ENCODE data around the gene VTN.
A peak's percentile ranks its signal among the peaks of the same experiment; 100 is the strongest.

Gene VTN

DNA sequence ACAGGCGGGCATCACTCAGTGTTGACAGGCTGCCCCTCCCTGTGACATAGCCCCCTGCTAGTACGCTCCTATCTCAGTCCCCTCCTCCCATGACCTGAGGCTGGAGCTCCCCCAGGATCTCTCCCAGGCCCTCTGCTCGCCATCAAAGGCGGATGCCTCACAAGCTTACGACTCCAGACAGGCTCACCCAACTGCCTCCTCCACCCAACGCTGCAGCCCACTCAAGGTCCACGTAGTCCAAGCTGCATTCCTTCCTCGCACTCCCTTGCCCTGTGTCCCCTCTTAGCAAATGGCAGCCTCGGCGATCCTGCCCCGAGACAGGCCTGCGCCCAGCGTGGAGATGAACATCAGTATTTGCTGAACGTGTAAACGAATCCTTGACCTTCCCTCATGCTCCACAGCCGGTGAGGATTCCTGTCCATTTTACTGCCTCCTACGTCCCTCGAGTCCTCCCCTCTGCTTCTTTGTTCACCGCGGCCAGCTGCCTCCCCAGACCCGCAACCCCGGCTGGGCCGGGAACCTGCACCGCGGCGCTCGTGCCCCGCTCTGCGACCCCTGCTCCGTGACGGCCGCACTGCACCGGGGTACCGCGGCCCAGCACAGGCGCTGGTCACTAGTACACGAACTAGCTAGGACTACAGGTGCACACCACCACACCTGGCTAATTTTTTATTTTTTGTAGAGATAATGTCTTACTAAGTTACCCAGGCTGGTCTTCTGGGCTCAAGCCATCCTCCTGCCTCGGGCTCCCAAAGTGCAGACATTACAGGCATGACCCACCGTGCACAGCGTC is 51.9 kb downstream of the VTN start:
- H3K9me3 ChIP-seq (ENCODE audit: insufficient read depth, low read length): no peaks in the 10 kb centered on the region
- TF ChIP-seq, protein P1, sequence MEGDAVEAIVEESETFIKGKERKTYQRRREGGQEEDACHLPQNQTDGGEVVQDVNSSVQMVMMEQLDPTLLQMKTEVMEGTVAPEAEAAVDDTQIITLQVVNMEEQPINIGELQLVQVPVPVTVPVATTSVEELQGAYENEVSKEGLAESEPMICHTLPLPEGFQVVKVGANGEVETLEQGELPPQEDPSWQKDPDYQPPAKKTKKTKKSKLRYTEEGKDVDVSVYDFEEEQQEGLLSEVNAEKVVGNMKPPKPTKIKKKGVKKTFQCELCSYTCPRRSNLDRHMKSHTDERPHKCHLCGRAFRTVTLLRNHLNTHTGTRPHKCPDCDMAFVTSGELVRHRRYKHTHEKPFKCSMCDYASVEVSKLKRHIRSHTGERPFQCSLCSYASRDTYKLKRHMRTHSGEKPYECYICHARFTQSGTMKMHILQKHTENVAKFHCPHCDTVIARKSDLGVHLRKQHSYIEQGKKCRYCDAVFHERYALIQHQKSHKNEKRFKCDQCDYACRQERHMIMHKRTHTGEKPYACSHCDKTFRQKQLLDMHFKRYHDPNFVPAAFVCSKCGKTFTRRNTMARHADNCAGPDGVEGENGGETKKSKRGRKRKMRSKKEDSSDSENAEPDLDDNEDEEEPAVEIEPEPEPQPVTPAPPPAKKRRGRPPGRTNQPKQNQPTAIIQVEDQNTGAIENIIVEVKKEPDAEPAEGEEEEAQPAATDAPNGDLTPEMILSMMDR (IDR thresholded peaks at IDR 0.05; ENCODE audit: low read depth, low read length): no peak
- no peak for TF ChIP-seq EZH2phosphoT487 (IDR thresholded peaks at IDR 0.05; ENCODE audit: low read depth)
- H4K20me1 ChIP-seq (ENCODE audit: insufficient read depth, low read length): peaks cover 19% of the 10 kb centered on the region
- H3K4me2 ChIP-seq (ENCODE audit: low read length): peak overlapping the region; percentile 94
- peaks cover 36% of the 10 kb centered on the region for H3K4me1 ChIP-seq (ENCODE audit: low read length)
- H3K9ac ChIP-seq (ENCODE audit: low read length): peak overlapping the region; percentile 97
- H3K27me3 ChIP-seq (ENCODE audit: low read depth, low read length): no peaks in the 10 kb centered on the region
- peaks cover 63% of the 10 kb centered on the region for H3K79me2 ChIP-seq (ENCODE audit: low read length)
- H3K36me3 ChIP-seq (replicated peaks; ENCODE audit: low read depth, low read length): peaks cover 23% of the 10 kb centered on the region
- peak overlapping the region; percentile 84 for H3K4me3 ChIP-seq (ENCODE audit: low read length)
- H3K27ac ChIP-seq (ENCODE audit: low read length): peak overlapping the region; percentile 71
- 0 out of 2 replicates have a peak overlapping the region, but pooled peaks have one; percentile 61 for H2AFZ ChIP-seq (ENCODE audit: low read depth, low read length)
